Stimulated activated CD4-positive, alpha-beta T cell treated with anti-CD3 and anti-CD28 coated beads, Interleukin-1b, Interleukin-23, amount 100 ng/mL, for 48 hours (primary cell): ENCODE measurements around the gene BST1.
A peak's percentile ranks its signal among the peaks of the same experiment; 100 is the strongest.

Source experiments
- DNase-seq: peaks from one replicate; pipeline ENCODE4 v3.0.0-alpha.2; 2020

Gene BST1

GRCh38 chr4:15676899-15677298 is 26.0 kb upstream of the BST1 start:
- DNase-seq, result no peak

GRCh38 chr4:15677507-15677988 is 25.3 kb upstream of the BST1 start:
- no peak for DNase-seq

DNA sequence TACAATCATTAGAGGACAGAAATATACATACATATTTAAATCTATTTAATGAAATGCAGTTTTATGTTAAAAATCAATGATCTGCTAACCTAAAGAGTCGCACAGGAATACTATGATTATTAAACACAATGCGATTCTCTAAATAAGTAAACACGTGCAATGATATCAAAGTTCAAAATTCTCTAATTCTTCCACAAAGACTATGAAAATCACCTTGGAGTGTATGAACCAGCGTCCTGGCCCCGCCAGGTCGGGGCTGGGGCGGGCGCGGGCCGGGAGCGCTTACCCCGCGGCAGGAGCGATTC is 21.8 kb upstream of the BST1 start:
- DNase-seq, result no peak

DNA sequence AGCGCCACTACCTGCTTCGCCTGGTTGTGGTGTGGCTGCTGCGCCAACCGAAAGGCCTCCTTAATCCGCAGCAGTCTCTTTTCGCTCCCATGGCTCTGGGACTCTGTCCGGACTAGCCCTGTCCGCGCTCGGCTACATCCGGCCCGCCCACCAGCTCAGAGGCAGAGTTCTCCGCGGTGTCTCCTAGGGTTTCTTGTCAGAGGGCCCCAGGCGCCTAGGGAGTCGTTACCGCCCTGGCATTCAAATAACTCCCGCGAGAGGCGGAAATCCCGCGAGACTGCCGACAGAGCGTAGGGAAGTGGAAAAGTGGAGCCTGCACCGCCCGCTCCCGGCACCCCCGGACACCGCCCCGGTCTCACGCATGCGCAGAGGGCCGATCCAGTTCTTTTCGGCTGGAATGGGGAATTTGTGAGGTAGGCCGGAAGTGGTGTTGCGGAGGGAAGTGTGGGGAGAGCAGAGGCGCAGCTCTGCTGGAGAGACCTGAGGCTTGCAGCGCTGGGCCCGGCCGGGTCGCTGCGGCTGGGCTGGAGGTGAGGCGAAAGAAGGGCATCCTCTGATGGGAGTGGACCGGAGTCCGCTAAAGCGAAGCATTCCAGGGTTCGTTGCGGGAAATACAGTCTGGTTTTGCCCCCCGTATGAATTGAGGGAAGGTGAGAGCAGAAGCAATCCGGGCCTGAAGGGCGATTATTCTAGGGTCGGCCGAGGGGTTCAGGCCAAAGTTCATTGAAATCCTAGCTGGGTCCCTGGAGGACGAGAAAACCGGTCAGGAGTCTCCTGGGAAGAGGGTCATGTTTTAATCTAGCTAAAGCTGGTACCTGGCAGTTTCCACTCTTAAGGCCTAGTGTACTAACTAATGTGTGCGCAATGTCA is 21.3 kb upstream of the BST1 start, which contains the start of gene FAM200B:
Gene FAM200B (plus strand): TSS at position 456 of the 870 bp plus-strand sequence. CDS start 5,151 bp downstream, outside the sequence.
- DNase-seq, result peak; percentile 98

- DNase-seq, result no peak
These were observed 20.4 kb upstream of the BST1 start for GRCh38 chr4:15682242-15683142.

GRCh38 chr4:15683143-15683495 is 19.7 kb upstream of the BST1 start:
- no peak for DNase-seq

- DNase-seq, result no peak
These were observed 18.4 kb upstream of the BST1 start for GRCh38 chr4:15684498-15684897.

DNA sequence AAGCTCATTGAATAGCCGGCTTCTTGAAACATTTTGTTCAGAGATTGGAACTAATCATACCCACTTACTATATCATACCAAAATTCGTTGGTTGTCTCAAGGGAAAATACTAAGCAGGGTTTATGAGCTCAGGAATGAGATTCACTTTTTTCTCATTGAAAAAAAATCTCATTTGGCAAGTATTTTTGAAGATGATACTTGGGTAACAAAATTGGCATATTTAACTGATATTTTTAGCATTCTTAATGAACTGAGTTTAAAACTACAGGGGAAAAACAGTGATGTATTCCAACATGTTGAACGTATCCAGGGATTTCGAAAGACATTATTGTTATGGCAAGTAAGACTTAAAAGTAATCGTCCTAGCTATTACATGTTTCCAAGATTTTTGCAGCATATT is 14.8 kb upstream of the BST1 start:
- no peak for DNase-seq

GRCh38 chr4:15689540-15689939 is 13.3 kb upstream of the BST1 start:
- DNase-seq, result no peak

DNA sequence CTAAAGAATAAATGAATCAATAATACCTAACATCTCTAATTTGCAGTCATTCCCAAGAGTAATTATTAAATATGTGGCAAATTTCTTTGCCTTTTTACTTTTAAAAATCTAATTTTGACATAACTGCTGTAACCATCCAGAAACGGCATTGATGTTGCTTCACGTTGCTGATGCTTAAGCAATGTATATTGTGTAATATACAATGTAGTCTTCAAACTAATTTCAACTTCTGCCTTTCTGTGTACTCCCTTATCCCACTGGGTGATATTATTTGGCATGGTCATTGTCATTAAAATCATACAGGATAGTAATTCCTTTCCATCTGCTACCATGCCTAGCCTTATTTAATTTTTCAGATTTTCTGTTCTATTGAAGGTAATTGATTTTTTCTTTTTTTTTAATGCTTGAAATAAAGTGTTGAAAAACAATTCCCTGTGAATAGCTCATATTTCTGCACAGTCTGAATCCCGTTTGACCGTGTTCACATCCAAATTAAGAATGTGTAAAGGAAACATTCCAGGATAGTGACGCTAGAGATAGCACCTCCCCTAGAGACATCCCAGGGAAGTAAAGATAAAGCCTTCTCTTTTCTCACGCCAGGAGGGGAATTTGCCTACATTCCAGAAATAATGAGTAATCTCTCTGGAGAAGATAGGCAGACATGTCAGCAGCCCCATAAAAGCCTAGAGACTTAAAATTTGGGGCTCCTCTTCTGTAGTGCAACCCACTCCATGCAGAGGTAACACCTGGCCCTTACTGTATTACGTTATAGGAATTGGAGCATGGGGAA is 12.7 kb upstream of the BST1 start:
- DNase-seq, result no peak

DNA sequence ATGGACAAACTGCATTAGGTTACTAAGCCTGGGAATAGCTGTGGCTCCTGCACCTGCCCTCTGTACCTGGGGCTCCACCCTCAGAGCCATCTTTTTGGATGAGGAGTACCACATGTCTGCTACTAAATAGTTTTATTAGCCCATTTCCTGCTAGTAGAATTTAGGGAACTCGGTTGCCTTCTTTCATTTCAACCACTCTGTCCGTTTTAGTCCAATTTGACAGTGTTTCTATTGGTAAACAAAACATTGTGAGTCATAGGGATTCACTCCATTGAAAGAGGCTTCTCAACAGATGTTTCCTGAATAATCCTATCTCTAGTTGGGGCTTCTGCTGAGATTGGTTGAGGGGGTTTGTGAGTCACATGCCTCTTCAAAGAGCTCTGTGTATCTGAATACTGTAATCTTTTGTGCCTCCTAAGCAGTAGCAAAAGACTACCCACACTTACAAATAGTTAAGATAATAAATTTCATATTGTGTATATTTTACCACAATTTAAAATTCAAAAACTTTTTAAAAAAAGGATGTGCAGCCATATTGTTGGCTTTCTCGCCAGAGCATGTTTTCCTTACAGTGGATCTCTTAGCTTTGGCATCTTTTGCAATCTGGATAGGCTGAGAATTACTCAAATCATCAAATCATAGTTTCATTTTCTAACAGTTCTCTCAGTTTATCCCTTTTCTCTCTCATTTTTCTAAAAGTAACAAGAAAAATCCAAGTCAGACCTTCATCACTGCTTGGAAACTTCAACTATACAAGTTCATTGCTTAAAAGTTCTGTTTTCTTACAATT is 11.3 kb upstream of the BST1 start:
- DNase-seq, result no peak

- DNase-seq, result no peak
These were observed 10.3 kb upstream of the BST1 start for GRCh38 chr4:15692602-15693001.

- DNase-seq, result no peak
These were observed 8.4 kb upstream of the BST1 start for GRCh38 chr4:15694431-15694830.

DNA sequence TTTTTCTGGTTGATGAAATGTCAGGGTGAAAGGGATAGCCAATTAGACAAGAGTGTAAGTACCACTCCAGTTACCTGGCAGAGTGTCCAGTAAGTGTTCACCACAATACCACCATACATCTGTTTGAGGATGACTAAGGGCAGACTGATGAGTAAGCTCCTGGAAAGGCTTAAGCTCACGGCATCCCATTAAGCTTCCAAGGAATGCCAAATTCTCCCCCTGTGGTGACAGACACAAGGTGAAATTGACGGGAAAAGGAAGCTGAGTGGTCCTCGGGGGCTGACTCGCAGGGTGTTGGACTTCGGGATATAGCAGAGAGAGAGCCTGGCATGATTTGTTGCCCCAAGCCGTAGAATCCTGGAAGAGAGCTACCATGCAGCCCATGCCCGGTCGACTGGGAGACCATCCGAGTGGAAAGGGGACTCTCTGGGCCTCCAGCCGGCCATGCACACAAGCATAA is 7.6 kb upstream of the BST1 start:
- DNase-seq, result no peak

GRCh38 chr4:15695729-15696128 is 7.1 kb upstream of the BST1 start:
- no peak for DNase-seq

DNA sequence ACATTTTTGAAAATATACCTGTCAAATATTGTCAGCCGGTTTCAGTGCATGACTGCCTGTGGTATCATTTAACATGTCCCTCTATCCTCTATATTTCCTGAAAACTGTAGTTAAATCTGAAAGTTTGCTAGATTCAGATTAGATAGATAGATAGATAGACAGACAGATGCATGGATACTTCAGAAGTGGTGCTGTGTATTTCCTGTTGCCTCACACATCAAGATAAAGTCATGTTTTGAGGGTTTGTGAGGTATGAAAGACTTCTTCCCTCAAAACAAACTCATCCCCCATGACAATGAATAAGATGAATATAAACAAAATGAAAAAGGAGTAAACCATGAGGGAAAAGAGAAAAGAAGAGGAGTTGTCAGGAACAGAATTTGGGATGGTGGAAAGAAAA is 6.0 kb upstream of the BST1 start:
- DNase-seq, result no peak

DNA sequence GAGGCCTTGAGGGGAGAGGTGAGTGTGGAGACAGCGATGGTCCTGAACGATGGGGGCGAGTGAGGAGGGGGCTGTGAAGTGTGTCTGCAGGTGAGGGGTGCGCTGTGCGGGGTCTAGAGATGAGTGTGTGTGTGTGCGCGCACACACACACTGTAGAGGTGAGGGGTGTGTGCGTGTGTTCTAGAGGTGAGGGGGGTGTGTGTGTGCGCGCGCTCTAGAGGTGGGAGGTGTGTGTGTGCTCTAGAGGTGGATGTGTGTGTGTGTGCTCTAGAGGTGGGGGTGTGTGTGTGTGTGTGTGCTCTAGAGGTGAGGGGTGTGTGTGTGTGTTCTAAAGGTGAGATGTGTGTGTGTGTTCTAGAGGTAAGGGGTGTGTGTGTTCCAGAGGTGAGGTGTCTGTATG is 574 bp downstream of the BST1 start:
- DNase-seq, result no peak

- DNase-seq, result no peak
These were observed 1.3 kb downstream of the BST1 start for GRCh38 chr4:15704129-15704528.

- no peak for DNase-seq
These were observed 3.9 kb downstream of the BST1 start for GRCh38 chr4:15706646-15707362.

DNA sequence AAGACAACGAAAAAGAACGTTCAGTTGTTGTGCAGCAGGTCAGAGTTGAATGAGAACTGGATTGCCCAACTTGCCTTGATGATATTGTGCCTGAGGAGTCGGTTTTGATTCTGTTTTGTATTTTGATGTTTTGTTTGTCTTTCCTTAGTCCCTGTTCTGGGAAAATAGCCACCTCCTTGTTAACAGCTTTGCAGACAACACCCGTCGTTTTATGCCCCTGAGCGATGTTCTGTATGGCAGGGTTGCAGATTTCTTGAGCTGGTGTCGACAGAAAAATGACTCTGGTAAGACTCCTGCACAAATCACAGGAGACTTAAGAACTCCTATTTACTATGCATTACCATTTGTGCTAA is 4.5 kb downstream of the BST1 start:
- no peak for DNase-seq

DNA sequence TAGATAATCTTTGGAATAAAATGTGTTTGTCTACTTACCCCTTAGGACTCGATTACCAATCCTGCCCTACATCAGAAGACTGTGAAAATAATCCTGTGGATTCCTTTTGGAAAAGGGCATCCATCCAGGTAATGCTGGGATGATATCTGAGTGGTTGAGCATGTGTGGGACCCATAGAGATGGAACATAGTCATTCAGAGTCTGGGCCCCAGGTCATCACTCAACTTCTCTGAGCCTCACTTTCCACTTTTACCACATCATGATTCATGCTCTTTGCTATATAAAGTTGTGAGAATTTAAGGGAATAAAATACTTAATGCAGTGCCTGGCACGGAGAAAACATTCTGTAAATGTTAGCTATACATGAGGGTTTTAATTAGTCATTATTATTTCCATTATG is 8.9 kb downstream of the BST1 start:
- no peak for DNase-seq

DNA sequence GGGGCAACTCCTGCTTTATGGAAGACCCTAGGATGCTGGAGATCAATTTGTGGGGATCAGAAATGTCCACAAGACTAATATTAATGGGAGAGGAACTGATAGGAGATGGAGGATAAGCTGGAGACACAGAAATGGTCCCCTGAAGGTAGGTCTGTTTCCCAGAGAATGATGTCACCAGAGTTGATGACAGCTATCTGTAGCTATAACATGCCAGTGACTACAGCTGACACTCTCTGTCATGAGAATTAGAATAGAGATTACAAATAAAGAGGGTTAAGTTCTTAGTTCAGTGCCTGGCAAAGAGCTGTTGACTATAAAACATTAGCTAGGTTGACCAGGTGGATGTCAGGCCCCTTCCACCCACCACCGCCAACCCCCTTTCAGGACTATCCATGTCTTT is 9.3 kb downstream of the BST1 start:
- DNase-seq, result no peak
